ENCODE data around the gene SPG7. TPM values are rescaled to one million over a fixed set of nuclear protein-coding genes. Genes with fewer than 3 reads are reported as not detected.

The SPG7 gene
- 86.7 and 119 TPM in 2 replicates for total RNA-seq

GRCh38 chr16:89507834-89508590 lies at the start of gene SPG7:
Gene SPG7 (plus strand): TSS chr16:89508403. CDS start chr16:89508418, 15 bp downstream.

GRCh38 chr16:89490439-89491237 lies 17.6 kb upstream of the SPG7 start, which contains the start of gene ANKRD11:
Gene ANKRD11 (minus strand): TSS chr16:89490561. CDS start chr16:89317019, 173,542 bp downstream.

GRCh38 chr16:89560378-89561141 lies 52.4 kb downstream of the SPG7 start, which contains the start of gene RPL13:
Gene RPL13 (plus strand): TSS chr16:89560682. CDS start chr16:89560960, 278 bp downstream.

GRCh38 chr16:89575247-89576152 lies 67.3 kb downstream of the SPG7 start, which contains the start of gene CPNE7:
Gene CPNE7 (plus strand): TSS chr16:89575758. CDS start chr16:89575898, 140 bp downstream.

Small RNA genes lying within 50 kb of the gene (small RNA-seq; reads per million reads assigned to genes)
- gene SNORD68, result not detected

Other genes with a start within 250 kb of the SPG7 start
- gene ANKRD11, start 17.8 kb upstream of the SPG7 start, total RNA-seq, result 63.9 and 84.5 TPM in 2 replicates
- 2,094 and 3,716 TPM in 2 replicates for gene RPL13, start 52.3 kb downstream of the SPG7 start, total RNA-seq
- 12.1 and 29.9 TPM in 2 replicates for gene CPNE7, start 67.4 kb downstream of the SPG7 start, total RNA-seq
- gene DPEP1, start 105.2 kb downstream of the SPG7 start, total RNA-seq, result not detected in 2 replicates
- 107 and 114 TPM in 2 replicates for gene CHMP1A, start 149.3 kb downstream of the SPG7 start, total RNA-seq
- gene SPATA33, start 149.4 kb downstream of the SPG7 start, total RNA-seq, result 2.6 and 2.9 TPM in 2 replicates
- 32.3 and 33.8 TPM in 2 replicates for gene CDK10, start 178.3 kb downstream of the SPG7 start, total RNA-seq
- 9.6 and 11.5 TPM in 2 replicates for gene SPATA2L, start 193.3 kb downstream of the SPG7 start, total RNA-seq
- gene VPS9D1, start 212.5 kb downstream of the SPG7 start, total RNA-seq, result 6.8 and 7.7 TPM in 2 replicates
- gene ZNF276, start 213.1 kb downstream of the SPG7 start, total RNA-seq, result 8.8 and 16.2 TPM in 2 replicates